Measurements from ENCODE around the gene SPAG7.
"Not testable (repeated sequence)": the region's sequence is repeated elsewhere in the genome, so short reads cannot be mapped to it uniquely, and the experiment has no call there.

SPAG7 gene

DNA sequence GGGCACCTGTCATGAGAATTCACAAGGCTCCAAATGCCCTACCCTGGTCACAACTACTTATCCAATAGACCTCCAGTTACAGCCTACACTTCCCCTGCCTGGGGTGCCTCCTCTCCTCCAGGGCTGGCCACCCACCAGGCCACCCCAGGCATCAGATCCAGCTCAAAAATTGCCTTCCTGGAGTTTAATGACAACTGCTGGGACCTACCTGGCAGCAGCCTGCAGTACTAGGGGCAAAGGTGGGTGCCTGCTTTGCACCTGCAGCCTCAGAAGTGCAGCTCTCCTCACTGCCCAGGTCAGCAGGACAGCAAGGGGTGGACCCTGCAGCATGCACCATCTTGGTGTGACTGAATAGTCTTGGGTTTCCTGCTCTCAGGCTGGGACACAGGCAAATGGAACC is 32.0 kb downstream of the SPAG7 start:
- FAIRE-seq, result no peak

DNA sequence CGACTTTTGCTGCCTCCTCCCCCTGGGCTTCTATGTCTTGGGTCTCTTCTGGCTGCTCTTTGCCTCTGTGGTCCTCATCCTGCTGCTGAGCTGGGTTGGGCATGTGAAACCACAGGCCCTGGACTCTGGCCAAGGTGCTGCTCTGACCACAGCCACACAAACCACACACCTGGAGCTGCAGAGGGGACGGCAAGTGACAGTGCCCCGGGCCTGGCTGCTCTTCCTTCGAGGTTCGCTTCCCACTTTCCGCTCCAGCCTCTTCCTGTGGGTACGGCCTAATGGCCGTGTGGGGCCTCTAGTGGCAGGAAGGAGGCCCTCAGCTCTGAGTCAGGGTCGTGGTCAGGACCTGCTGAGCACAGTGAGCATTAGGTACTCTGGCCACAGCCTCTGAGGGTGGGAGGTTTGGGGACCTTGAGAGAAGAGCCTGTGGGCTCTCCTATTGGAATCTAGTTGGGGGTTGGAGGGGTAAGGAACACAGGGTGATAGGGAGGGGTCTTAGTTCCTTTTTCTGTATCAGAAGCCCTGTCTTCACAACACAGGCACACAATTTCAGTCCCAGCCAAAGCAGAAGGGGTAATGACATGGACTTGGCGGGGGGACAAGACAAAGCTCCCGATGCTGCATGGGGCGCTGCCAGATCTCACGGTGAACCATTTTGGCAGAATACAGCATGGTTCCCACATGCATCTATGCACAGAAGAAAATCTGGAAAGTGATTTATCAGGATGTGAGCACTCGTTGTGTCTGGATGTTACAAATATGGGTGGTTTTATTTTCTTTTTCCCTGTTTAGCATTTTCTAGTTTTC is 33.2 kb downstream of the SPAG7 start:
- FAIRE-seq, result no peak

- FAIRE-seq, result no peak
Observed at GRCh38 chr17:4933646-4934045, 34.0 kb downstream of the SPAG7 start.

DNA sequence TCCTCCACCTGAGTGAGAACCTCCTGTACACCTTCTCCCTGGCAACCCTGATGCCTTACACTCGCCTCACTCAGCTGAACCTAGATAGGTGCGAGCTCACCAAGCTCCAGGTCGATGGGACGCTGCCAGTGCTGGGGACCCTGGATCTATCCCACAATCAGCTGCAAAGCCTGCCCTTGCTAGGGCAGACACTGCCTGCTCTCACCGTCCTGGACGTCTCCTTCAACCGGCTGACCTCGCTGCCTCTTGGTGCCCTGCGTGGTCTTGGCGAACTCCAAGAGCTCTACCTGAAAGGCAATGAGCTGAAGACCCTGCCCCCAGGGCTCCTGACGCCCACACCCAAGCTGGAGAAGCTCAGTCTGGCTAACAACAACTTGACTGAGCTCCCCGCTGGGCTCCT is 34.9 kb downstream of the SPAG7 start:
- no peak for FAIRE-seq

DNA sequence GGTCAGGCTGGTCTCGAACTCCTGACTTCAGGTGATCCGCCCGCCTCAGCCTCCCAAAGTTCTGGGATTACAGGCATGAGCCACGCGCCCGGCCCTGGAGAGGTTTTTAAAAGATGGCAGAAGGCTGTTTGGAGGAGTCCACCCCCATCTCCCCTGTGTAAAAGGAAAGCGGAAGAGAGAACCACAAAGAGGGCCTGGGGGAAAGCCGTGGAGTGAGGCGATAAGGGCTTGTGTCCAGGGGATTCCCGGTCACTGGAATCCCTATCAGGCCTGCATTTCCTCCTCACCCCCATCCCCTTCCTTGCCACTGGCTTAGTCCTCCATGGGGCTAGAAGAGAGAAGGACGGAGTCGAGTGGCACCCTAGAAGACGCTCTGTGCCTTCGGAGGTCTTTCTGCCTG is 35.7 kb downstream of the SPAG7 start, which contains the start of gene GP1BA:
Gene GP1BA, plus strand, starts transcription at position 315 of the 400 bp plus-strand sequence. CDS start 328 bp downstream, outside the sequence.
- FAIRE-seq, result no peak

- FAIRE-seq, result no peak
Observed at GRCh38 chr17:4928881-4929280, 38.7 kb downstream of the SPAG7 start.

DNA sequence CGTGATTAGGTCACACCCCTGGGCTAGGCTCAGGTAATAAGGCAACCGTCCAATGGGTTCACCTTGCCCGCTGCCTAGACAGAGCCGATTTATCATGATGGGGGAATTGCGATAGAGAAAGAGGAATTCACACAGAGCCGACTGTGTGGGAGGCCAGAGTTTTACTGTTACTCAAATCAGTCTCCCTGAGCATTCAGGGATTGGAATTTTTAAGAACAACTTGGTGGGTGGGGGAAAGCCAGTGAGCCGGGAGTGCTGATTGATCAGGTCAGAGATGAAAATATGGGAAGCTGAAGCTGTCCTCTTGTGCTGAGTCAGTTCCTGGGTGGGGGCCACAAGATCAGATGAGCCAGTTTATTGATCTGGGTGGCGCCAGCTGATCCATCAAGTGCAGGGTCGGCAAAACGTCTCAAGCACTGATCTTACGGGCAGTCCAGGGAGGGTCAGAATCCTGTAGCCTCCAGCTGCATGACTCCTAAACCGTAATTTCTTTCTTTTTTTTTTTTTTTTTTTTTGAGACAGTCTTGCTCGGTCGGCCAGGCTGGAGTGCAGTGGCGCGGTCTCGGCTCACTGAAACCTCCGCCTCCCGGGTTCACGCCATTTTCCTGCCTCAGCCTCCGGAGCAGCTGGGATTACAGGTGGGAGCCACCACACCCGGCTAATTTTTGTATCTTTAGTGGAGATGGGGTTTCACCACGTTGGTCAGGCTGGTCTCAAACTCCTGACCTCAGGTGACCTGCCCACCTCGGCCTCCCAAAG is 40.9 kb downstream of the SPAG7 start:
- not testable (repeated sequence) for FAIRE-seq

DNA sequence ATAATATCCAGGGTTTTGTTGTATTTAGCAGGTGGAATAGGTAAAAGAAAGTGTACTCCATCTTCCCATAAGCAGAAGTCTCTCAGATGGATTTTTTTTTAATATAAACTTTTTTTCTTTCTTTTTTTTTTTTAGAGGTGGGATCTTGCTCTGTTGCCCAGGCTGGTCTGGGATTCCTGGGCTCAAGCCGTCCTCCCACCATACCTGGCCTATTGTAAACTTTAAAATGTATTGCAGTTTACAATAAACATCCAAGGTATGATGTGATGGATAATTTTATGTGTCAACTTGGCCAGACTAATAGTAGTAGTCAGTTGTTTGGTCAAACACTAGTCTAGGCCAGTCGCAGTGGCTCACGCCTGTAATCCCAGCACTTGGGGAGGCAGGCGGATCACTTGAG is 46.3 kb downstream of the SPAG7 start:
- no peak for FAIRE-seq

GRCh38 chr17:4920351-4921048 is 47.1 kb downstream of the SPAG7 start:
- FAIRE-seq, result no peak

GRCh38 chr17:4919511-4920047 is 48.0 kb downstream of the SPAG7 start:
- FAIRE-seq, result no peak

- not testable (repeated sequence) for FAIRE-seq
Observed at GRCh38 chr17:4914551-4914950, 53.1 kb downstream of the SPAG7 start.

DNA sequence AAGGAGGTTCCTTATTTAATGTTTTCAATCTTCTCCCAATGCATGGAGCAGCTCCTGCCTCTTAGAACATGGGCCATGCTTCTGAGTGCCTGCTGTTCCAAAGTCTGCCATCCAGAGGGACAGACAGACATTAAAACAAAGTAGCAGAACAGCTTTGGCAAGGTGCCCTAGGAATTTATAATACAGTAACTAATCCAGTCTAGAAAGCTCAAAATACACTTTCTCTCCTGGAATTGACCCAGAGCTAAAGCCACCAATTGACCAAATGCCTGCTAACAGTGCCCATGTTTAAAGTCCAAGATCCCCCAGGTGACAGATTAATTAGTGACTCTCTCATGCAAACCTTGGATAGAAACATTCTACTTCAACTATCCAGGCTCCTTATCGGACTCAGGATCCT is 53.6 kb downstream of the SPAG7 start:
- no peak for FAIRE-seq
